ENCODE results near the gene RAET1L. TPM values are rescaled to one million over a fixed set of nuclear protein-coding genes. Genes with fewer than 3 reads are reported as not detected.

Gene RAET1L
- total and polyA plus RNA-seq, 10 of the 15 experiments (the other 5 are each of a cell fraction or from before 2014, with no cell fraction given) = not detected

- Histone ChIP-seq H3K9ac (ENCODE audit: control insufficient read depth, insufficient read depth, low read length) (no peak overlapping the region), H3K9me3 (replicated peaks; ENCODE audit: control insufficient read depth, insufficient read depth, low read length) (no peaks in the 10 kb centered on the region), H4K20me1 (ENCODE audit: control insufficient read depth, insufficient read depth) (no peaks in the 10 kb centered on the region), H2AFZ (ENCODE audit: control insufficient read depth, low read depth, low read length) (peak overlapping the region; percentile 77; the same call in 1 of the 2 replicates), H3K27me3 (replicated peaks in 1 of 2; ENCODE audit: control insufficient read depth in 2 of 2, insufficient read depth in 2 of 2, low read length in 1 of 2) (peaks cover 2% of the 10 kb centered on the region in 2 experiments; a peak in 2 of 4 replicates), H3K79me2 (ENCODE audit: control insufficient read depth, insufficient read depth, low read length) (no peaks in the 10 kb centered on the region), H3K36me3 (ENCODE audit: control insufficient read depth in 2 of 2, insufficient read depth in 2 of 2, low read length in 1 of 2) (no peaks in the 10 kb centered on the region), H3K4me3 (no peak overlapping the region; the same call in 1 of the 2 replicates), H3K4me1 (ENCODE audit: control insufficient read depth, insufficient read depth, low read length) (no peaks in the 10 kb centered on the region), H3K27ac (ENCODE audit: control insufficient read depth, insufficient read depth) (no peak overlapping the region), H3K4me2 (ENCODE audit: control insufficient read depth, insufficient read depth) (peak overlapping the region; percentile 79)
- no TSS peak for BruUV-seq (replicated peaks)
- ChIA-PET POLR2A (no interaction called here), CTCF (interaction anchor here (1.0 to 1.6 kb wide), 4 partner anchors 13 to 328 kb away, joined by 3 to 5 read pairs (median 4); no protein-coding TSS in a partner anchor), RAD21 (ENCODE audit: unreplicated experiment) (no interaction called here), SMC1A (ENCODE audit: uncharacterized antibody, unreplicated experiment) (interaction anchor here (1.7 kb wide), 1 partner anchor 269 kb away, joined by 3 read pairs; no protein-coding TSS in a partner anchor)
- no peak for FAIRE-seq
- intact Hi-C loops (cut with micrococcal nuclease; ENCODE audit: unreplicated experiment) (loop anchor here (5.0 kb wide), 1 partner anchor 131 kb away; no protein-coding TSS in a partner anchor), in situ Hi-C loops (cut with MboI) (no loop called here)
- no peak for TF ChIP-seq NBN (IDR thresholded peaks at IDR 0.05)
- TF ChIP-seq, protein P1, sequence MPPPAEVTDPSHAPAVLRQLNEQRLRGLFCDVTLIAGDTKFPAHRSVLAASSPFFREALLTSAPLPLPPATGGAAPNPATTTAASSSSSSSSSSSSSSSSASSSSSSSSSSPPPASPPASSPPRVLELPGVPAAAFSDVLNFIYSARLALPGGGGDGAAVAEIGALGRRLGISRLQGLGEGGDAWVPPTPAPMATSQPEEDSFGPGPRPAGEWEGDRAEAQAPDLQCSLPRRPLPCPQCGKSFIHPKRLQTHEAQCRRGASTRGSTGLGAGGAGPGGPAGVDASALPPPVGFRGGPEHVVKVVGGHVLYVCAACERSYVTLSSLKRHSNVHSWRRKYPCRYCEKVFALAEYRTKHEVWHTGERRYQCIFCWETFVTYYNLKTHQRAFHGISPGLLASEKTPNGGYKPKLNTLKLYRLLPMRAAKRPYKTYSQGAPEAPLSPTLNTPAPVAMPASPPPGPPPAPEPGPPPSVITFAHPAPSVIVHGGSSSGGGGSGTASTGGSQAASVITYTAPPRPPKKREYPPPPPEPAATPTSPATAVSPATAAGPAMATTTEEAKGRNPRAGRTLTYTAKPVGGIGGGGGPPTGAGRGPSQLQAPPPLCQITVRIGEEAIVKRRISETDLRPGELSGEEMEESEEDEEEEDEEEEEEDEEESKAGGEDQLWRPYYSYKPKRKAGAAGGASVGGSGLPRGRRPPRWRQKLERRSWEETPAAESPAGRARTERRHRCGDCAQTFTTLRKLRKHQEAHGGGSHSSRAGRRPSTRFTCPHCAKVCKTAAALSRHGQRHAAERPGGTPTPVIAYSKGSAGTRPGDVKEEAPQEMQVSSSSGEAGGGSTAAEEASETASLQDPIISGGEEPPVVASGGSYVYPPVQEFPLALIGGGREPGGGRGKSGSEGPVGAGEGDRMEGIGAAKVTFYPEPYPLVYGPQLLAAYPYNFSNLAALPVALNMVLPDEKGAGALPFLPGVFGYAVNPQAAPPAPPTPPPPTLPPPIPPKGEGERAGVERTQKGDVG (CRISPR knock-in tag; IDR thresholded peaks at IDR 0.05) = no peak
- no peak for TF ChIP-seq RAD21 (IDR thresholded peaks at IDR 0.05; ENCODE audit: insufficient read depth, low read depth, low read length)
- TF ChIP-seq SIN3A (IDR thresholded peaks at IDR 0.05; ENCODE audit: low read depth, low read length) = no peak
- TF ChIP-seq, protein P2, sequence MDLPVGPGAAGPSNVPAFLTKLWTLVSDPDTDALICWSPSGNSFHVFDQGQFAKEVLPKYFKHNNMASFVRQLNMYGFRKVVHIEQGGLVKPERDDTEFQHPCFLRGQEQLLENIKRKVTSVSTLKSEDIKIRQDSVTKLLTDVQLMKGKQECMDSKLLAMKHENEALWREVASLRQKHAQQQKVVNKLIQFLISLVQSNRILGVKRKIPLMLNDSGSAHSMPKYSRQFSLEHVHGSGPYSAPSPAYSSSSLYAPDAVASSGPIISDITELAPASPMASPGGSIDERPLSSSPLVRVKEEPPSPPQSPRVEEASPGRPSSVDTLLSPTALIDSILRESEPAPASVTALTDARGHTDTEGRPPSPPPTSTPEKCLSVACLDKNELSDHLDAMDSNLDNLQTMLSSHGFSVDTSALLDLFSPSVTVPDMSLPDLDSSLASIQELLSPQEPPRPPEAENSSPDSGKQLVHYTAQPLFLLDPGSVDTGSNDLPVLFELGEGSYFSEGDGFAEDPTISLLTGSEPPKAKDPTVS (IDR thresholded peaks at IDR 0.05; ENCODE audit: low read depth, low read length) = no peak
- no peak for TF ChIP-seq CEBPB (IDR thresholded peaks at IDR 0.05; ENCODE audit: borderline replicate concordance in 1 of 2, low read depth in 2 of 2, low read length in 2 of 2)
- no peak for TF ChIP-seq RCOR1 (conservative IDR thresholded peaks at IDR 0.05; ENCODE audit: low read depth, low read length)
- TF ChIP-seq SRF (IDR thresholded peaks at IDR 0.05; ENCODE audit: low read depth in 2 of 2, low read length in 2 of 2) = no peak
- no peak for TF ChIP-seq POU2F2 (IDR thresholded peaks at IDR 0.05; ENCODE audit: borderline replicate concordance, low read depth, low read length)
- TF ChIP-seq YBX1 (IDR thresholded peaks at IDR 0.05) = no peak
- no peak for TF ChIP-seq NFXL1 (IDR thresholded peaks at IDR 0.05; ENCODE audit: borderline replicate concordance)
- no peak for DNase-seq (ENCODE audit: low read depth, low spot score)
- ATAC-seq = peak; percentile 3; the same call in 2 of the 3 replicates
- 13% methylated on average over 4 of the region's 4 CpGs for WGBS (ENCODE audit: insufficient coverage, insufficient replicate concordance, low lambda C conversion rate, missing lambda C conversion rate)
Measured at GRCh38 chr6:150068151-150068550, 42.8 kb upstream of the RAET1L start.
